ENCODE data around the gene RHBDL2. TPM values are rescaled to one million over a fixed set of nuclear protein-coding genes. Genes with fewer than 3 reads are reported as not detected.
"Not testable (repeated sequence)": the region's sequence is repeated elsewhere in the genome, so short reads cannot be mapped to it uniquely, and the experiment has no call there.

RHBDL2 gene
- total and polyA plus RNA-seq, 4 donors, result 0.14 to 0.28 (median 0.17) TPM; not detected in 1

GRCh38 chr1:38915352-38915948 is 26.2 kb downstream of the RHBDL2 start (continued):
- TF ChIP-seq NR2F2 (IDR thresholded peaks at IDR 0.05) (no peak), TAF1 (conservative IDR thresholded peaks at IDR 0.05) (no peak)

- 99% methylated on average over 8 of the region's 8 CpGs for WGBS
- not testable (repeated sequence) for H3K4me3 ChIP-seq (ENCODE audit: low read depth in 1 of 3, low read length in 3 of 3); H3K9ac ChIP-seq (ENCODE audit: low read depth in 1 of 2, low read length in 2 of 2)
Observed at GRCh38 chr1:38914908-38915307, 26.7 kb downstream of the RHBDL2 start.

DNA sequence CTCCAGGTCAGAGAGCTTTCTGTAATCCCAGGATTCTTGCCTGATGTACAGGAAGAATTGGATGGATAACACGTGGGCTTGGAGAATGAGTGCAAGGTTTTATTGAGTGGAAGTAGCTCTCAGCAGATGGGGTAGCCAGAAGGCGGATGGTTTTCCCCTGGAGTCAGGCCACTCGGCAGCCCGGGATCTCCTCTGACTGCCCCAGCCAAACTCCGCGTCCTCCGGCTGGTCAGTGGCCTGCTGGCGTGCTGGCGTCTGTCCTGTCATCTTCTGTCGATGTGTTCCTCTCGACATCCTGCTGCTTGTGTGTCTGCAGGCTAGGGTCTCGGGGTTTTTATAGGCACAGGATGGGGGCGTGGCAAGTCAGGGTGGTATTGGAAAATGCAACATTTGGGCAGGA is 32.8 kb downstream of the RHBDL2 start:
- WGBS, result 95% methylated on average over 13 of the region's 13 CpGs
- Histone ChIP-seq H3K4me3 (ENCODE audit: low read depth in 1 of 3, low read length in 3 of 3) (no peak overlapping the region), H3K4me1 (ENCODE audit: control insufficient read depth in 4 of 4, insufficient read depth in 4 of 4, low read length in 3 of 4) (peaks cover 0 to 3% (median 0%) of the 10 kb centered on the region in 4 donors), H3K27ac (ENCODE audit: low read depth in 1 of 2, low read length in 2 of 2) (no peak overlapping the region), H3K9me3 (ENCODE audit: control insufficient read depth in 4 of 4, low read length in 3 of 4) (peaks cover 0 to 2% (median 0%) of the 10 kb centered on the region in 4 donors), H3K27me3 (ENCODE audit: control insufficient read depth in 4 of 4, insufficient read depth in 4 of 4, low read length in 3 of 4) (no peaks in the 10 kb centered on the region), H3K36me3 (ENCODE audit: control insufficient read depth in 4 of 4, insufficient read depth in 3 of 4, low read depth in 1 of 4, low read length in 3 of 4) (no peaks in the 10 kb centered on the region), H3K9ac (ENCODE audit: low read depth in 1 of 2, low read length in 2 of 2) (no peak overlapping the region)
- DNase-seq (ENCODE audit: low spot score), result no peak
- TF ChIP-seq YY1 (IDR thresholded peaks at IDR 0.05) (no peak), CTCF (IDR thresholded peaks at IDR 0.05; ENCODE audit: low read depth, low read length, missing input control) (no peak), FOXA1 (IDR thresholded peaks at IDR 0.05) (no peak), JUND (IDR thresholded peaks at IDR 0.05) (no peak), HNF4G (IDR thresholded peaks at IDR 0.05) (no peak), RAD21 (IDR thresholded peaks at IDR 0.05) (no peak), GABPA (IDR thresholded peaks at IDR 0.05 in 1 of 2, conservative IDR thresholded peaks at IDR 0.05 in 1 of 2) (no peak), HNF4A (conservative IDR thresholded peaks at IDR 0.05) (no peak), SP1 (IDR thresholded peaks at IDR 0.05) (no peak), ATF3 (IDR thresholded peaks at IDR 0.05) (no peak), NR2F2 (IDR thresholded peaks at IDR 0.05) (no peak), EGR1 (IDR thresholded peaks at IDR 0.05; ENCODE audit: low read depth in 2 of 2) (no peak), RXRA (IDR thresholded peaks at IDR 0.05) (no peak)
- TF ChIP-seq, protein P1, sequence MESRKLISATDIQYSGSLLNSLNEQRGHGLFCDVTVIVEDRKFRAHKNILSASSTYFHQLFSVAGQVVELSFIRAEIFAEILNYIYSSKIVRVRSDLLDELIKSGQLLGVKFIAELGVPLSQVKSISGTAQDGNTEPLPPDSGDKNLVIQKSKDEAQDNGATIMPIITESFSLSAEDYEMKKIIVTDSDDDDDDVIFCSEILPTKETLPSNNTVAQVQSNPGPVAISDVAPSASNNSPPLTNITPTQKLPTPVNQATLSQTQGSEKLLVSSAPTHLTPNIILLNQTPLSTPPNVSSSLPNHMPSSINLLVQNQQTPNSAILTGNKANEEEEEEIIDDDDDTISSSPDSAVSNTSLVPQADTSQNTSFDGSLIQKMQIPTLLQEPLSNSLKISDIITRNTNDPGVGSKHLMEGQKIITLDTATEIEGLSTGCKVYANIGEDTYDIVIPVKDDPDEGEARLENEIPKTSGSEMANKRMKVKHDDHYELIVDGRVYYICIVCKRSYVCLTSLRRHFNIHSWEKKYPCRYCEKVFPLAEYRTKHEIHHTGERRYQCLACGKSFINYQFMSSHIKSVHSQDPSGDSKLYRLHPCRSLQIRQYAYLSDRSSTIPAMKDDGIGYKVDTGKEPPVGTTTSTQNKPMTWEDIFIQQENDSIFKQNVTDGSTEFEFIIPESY (IDR thresholded peaks at IDR 0.05), result no peak
- TF ChIP-seq, protein P2, sequence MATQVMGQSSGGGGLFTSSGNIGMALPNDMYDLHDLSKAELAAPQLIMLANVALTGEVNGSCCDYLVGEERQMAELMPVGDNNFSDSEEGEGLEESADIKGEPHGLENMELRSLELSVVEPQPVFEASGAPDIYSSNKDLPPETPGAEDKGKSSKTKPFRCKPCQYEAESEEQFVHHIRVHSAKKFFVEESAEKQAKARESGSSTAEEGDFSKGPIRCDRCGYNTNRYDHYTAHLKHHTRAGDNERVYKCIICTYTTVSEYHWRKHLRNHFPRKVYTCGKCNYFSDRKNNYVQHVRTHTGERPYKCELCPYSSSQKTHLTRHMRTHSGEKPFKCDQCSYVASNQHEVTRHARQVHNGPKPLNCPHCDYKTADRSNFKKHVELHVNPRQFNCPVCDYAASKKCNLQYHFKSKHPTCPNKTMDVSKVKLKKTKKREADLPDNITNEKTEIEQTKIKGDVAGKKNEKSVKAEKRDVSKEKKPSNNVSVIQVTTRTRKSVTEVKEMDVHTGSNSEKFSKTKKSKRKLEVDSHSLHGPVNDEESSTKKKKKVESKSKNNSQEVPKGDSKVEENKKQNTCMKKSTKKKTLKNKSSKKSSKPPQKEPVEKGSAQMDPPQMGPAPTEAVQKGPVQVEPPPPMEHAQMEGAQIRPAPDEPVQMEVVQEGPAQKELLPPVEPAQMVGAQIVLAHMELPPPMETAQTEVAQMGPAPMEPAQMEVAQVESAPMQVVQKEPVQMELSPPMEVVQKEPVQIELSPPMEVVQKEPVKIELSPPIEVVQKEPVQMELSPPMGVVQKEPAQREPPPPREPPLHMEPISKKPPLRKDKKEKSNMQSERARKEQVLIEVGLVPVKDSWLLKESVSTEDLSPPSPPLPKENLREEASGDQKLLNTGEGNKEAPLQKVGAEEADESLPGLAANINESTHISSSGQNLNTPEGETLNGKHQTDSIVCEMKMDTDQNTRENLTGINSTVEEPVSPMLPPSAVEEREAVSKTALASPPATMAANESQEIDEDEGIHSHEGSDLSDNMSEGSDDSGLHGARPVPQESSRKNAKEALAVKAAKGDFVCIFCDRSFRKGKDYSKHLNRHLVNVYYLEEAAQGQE (IDR thresholded peaks at IDR 0.05), result no peak
- TF ChIP-seq, protein P3, sequence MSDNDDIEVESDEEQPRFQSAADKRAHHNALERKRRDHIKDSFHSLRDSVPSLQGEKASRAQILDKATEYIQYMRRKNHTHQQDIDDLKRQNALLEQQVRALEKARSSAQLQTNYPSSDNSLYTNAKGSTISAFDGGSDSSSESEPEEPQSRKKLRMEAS (IDR thresholded peaks at IDR 0.05), result no peak

More at GRCh38 chr1:38914908-38915307, 26.7 kb downstream of the RHBDL2 start:
- not testable (repeated sequence) for H3K4me1 ChIP-seq (ENCODE audit: control insufficient read depth in 4 of 4, insufficient read depth in 4 of 4, low read length in 3 of 4); H3K36me3 ChIP-seq (ENCODE audit: control insufficient read depth in 4 of 4, insufficient read depth in 3 of 4, low read depth in 1 of 4, low read length in 3 of 4); H3K27me3 ChIP-seq (ENCODE audit: control insufficient read depth in 4 of 4, insufficient read depth in 4 of 4, low read length in 3 of 4); H3K9me3 ChIP-seq (ENCODE audit: control insufficient read depth in 4 of 4, low read length in 3 of 4); H3K27ac ChIP-seq (ENCODE audit: low read depth in 1 of 2, low read length in 2 of 2); DNase-seq (ENCODE audit: low spot score)
